ENCODE results near the gene ZNF330.

ZNF330 gene

GRCh38 chr4:141258558-141258957 is 37.9 kb downstream of the ZNF330 start:
- no peaks in the 10 kb centered on the region for H3K36me3 ChIP-seq (ENCODE audit: insufficient read depth, low read length)
- no peak overlapping the region for H3K4me2 ChIP-seq (ENCODE audit: low read depth, low read length, poor library complexity, severe bottlenecking)
- no peaks in the 10 kb centered on the region for H3K9me2 ChIP-seq (replicated peaks; ENCODE audit: low read depth, low read length)
- H3K4me1 ChIP-seq (ENCODE audit: insufficient read depth, low read length, poor library complexity, severe bottlenecking), result no peaks in the 10 kb centered on the region
- H3K79me2 ChIP-seq (ENCODE audit: insufficient read depth, low read length), result no peaks in the 10 kb centered on the region
- no peaks in the 10 kb centered on the region for H3K9me3 ChIP-seq (ENCODE audit: insufficient read depth, low read depth, low read length)
- H2AFZ ChIP-seq (ENCODE audit: low read length), result no peak overlapping the region
- H3K4me3 ChIP-seq (ENCODE audit: low read length, poor library complexity, severe bottlenecking), result no peak overlapping the region
- no peaks in the 10 kb centered on the region for H4K20me1 ChIP-seq (ENCODE audit: insufficient read depth, low read length, poor library complexity, severe bottlenecking)
- no peaks in the 10 kb centered on the region for H3K27me3 ChIP-seq (ENCODE audit: insufficient read depth, low read length, poor library complexity, severe bottlenecking)
- H3F3A ChIP-seq (ENCODE audit: low read depth), result no peaks in the 10 kb centered on the region
- H3K9ac ChIP-seq (ENCODE audit: low read depth, low read length, poor library complexity, severe bottlenecking), result no peak overlapping the region
- TF ChIP-seq, protein P1, sequence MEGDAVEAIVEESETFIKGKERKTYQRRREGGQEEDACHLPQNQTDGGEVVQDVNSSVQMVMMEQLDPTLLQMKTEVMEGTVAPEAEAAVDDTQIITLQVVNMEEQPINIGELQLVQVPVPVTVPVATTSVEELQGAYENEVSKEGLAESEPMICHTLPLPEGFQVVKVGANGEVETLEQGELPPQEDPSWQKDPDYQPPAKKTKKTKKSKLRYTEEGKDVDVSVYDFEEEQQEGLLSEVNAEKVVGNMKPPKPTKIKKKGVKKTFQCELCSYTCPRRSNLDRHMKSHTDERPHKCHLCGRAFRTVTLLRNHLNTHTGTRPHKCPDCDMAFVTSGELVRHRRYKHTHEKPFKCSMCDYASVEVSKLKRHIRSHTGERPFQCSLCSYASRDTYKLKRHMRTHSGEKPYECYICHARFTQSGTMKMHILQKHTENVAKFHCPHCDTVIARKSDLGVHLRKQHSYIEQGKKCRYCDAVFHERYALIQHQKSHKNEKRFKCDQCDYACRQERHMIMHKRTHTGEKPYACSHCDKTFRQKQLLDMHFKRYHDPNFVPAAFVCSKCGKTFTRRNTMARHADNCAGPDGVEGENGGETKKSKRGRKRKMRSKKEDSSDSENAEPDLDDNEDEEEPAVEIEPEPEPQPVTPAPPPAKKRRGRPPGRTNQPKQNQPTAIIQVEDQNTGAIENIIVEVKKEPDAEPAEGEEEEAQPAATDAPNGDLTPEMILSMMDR (conservative IDR thresholded peaks at IDR 0.05; ENCODE audit: low read length), result no peak
- no peak for TF ChIP-seq EZH2phosphoT487 (IDR thresholded peaks at IDR 0.05; ENCODE audit: borderline replicate concordance)

DNA sequence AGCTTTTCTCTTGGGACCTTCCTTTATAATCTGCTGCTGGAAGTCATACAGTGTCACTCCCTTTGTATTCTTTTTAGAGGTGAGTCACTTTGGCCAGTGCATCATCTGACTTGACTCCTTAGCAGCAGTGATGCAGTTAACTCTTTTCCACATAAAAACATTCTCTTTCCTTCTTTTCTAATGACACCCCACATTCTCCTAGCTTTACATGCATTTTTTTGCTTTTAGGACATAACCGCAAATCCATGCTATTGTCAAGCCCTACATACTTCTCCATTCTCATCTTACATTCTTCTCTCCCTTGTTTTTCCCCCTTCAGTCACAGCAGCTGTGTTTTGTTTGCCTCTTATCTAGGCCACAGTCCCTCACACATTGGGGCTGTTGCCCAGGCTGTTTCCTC is 55.1 kb downstream of the ZNF330 start:
- Histone ChIP-seq H3K36me3 (ENCODE audit: insufficient read depth, low read length) (no peaks in the 10 kb centered on the region), H4K20me1 (ENCODE audit: insufficient read depth, low read length, poor library complexity, severe bottlenecking) (no peaks in the 10 kb centered on the region), H3K79me2 (ENCODE audit: insufficient read depth, low read length) (no peaks in the 10 kb centered on the region), H3F3A (ENCODE audit: low read depth) (no peaks in the 10 kb centered on the region), H3K9me2 (replicated peaks; ENCODE audit: low read depth, low read length) (no peaks in the 10 kb centered on the region), H3K4me2 (ENCODE audit: low read depth, low read length, poor library complexity, severe bottlenecking) (no peak overlapping the region), H2AFZ (ENCODE audit: low read length) (no peak overlapping the region), H3K4me1 (ENCODE audit: insufficient read depth, low read length, poor library complexity, severe bottlenecking) (no peaks in the 10 kb centered on the region), H3K27me3 (ENCODE audit: insufficient read depth, low read length, poor library complexity, severe bottlenecking) (no peaks in the 10 kb centered on the region), H3K9ac (ENCODE audit: low read depth, low read length, poor library complexity, severe bottlenecking) (no peak overlapping the region), H3K9me3 (ENCODE audit: insufficient read depth, low read depth, low read length) (no peaks in the 10 kb centered on the region; the same call in 1 of the 2 replicates), H3K4me3 (ENCODE audit: low read length, poor library complexity, severe bottlenecking) (no peak overlapping the region)
- TF ChIP-seq EZH2phosphoT487 (IDR thresholded peaks at IDR 0.05; ENCODE audit: borderline replicate concordance), result no peak
- TF ChIP-seq, protein P1 (conservative IDR thresholded peaks at IDR 0.05; ENCODE audit: low read length), result no peak

- Histone ChIP-seq H3K79me2 (ENCODE audit: insufficient read depth, low read length) (no peaks in the 10 kb centered on the region), H3K4me3 (ENCODE audit: low read length, poor library complexity, severe bottlenecking) (no peak overlapping the region), H2AFZ (ENCODE audit: low read length) (peak overlapping the region; percentile 42; the same call in 1 of the 2 replicates), H3K27me3 (ENCODE audit: insufficient read depth, low read length, poor library complexity, severe bottlenecking) (no peaks in the 10 kb centered on the region), H3F3A (ENCODE audit: low read depth) (no peaks in the 10 kb centered on the region), H4K20me1 (ENCODE audit: insufficient read depth, low read length, poor library complexity, severe bottlenecking) (no peaks in the 10 kb centered on the region), H3K9ac (ENCODE audit: low read depth, low read length, poor library complexity, severe bottlenecking) (no peak overlapping the region), H3K4me1 (ENCODE audit: insufficient read depth, low read length, poor library complexity, severe bottlenecking) (no peaks in the 10 kb centered on the region), H3K4me2 (ENCODE audit: low read depth, low read length, poor library complexity, severe bottlenecking) (no peak overlapping the region), H3K9me3 (ENCODE audit: insufficient read depth, low read depth, low read length) (no peaks in the 10 kb centered on the region), H3K9me2 (replicated peaks; ENCODE audit: low read depth, low read length) (no peaks in the 10 kb centered on the region), H3K36me3 (ENCODE audit: insufficient read depth, low read length) (no peaks in the 10 kb centered on the region)
- TF ChIP-seq, protein P1 (conservative IDR thresholded peaks at IDR 0.05; ENCODE audit: low read length), result no peak
- TF ChIP-seq EZH2phosphoT487 (IDR thresholded peaks at IDR 0.05; ENCODE audit: borderline replicate concordance), result no peak
Measured at GRCh38 chr4:141283152-141283551, 62.5 kb downstream of the ZNF330 start.
